ENCODE results near the gene TRIM7. TPM values are rescaled to one million over a fixed set of nuclear protein-coding genes. Genes with fewer than 3 reads are reported as not detected.
A peak's percentile ranks its signal among the peaks of the same experiment; 100 is the strongest.
"Not testable (repeated sequence)": the region's sequence is repeated elsewhere in the genome, so short reads cannot be mapped to it uniquely, and the experiment has no call there.

Gene TRIM7
- total RNA-seq, 6 experiments from 2014 or later, result 0.07 to 1.4 (median 0.26) TPM; not detected in 1

DNA sequence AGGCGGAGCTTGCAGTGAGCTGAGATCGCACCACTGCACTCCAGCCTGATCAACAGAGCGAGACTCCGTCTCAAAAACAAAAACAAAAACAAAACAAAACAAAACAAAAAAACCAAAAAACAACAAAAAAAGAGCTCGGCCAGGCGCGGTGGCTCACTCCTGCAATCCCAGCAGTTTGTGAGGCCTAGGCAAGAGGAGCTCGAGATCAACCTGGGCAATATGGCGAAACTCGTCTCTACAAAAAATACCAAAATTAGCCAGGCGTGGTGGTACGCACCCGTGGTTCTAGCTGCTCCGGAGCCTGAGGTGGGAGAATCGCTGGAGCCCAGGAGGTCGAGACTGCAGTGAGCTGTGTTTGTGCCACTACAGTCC, 20.2 kb downstream of the TRIM7 start:
- peaks cover 0 to 12% (median 0%) of the 10 kb centered on the region in 4 donors for H3K4me1 ChIP-seq
- H3K4me3 ChIP-seq, result no peak overlapping the region
- WGBS (ENCODE audit: insufficient coverage, low coverage, low lambda C conversion rate, missing lambda C conversion rate), result 94% methylated on average over 14 of the region's 16 CpGs

DNA sequence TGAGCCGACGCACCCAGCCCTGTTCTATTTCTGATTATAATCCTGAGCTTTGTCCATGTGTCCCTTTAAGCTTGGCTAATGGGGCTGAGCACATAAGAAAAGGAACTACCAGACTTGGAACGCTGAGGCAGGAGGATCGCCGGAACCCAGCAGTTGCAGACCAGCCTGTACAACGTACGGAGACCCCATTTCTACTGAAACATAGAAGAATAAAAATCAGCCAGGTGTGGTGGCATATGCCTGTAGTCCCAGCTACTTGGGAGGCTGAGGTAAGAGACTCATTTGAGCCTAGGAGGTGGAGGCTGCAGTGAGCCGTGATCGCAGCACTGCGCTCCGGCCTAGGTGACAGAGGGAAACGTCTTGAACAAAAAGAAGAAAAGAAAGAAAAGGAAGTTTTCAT, 22.3 kb downstream of the TRIM7 start:
- TF ChIP-seq, protein P1, sequence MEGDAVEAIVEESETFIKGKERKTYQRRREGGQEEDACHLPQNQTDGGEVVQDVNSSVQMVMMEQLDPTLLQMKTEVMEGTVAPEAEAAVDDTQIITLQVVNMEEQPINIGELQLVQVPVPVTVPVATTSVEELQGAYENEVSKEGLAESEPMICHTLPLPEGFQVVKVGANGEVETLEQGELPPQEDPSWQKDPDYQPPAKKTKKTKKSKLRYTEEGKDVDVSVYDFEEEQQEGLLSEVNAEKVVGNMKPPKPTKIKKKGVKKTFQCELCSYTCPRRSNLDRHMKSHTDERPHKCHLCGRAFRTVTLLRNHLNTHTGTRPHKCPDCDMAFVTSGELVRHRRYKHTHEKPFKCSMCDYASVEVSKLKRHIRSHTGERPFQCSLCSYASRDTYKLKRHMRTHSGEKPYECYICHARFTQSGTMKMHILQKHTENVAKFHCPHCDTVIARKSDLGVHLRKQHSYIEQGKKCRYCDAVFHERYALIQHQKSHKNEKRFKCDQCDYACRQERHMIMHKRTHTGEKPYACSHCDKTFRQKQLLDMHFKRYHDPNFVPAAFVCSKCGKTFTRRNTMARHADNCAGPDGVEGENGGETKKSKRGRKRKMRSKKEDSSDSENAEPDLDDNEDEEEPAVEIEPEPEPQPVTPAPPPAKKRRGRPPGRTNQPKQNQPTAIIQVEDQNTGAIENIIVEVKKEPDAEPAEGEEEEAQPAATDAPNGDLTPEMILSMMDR (IDR thresholded peaks at IDR 0.05), result no peak
- TF ChIP-seq POLR2A (IDR thresholded peaks at IDR 0.05), result no peak
- DNase-seq, result no peak
- Histone ChIP-seq H3K4me1 (peaks cover 0 to 7% (median 0%) of the 10 kb centered on the region in 4 donors), H3K9me3 (no peaks in the 10 kb centered on the region), H3K27ac (no peak overlapping the region), H3K36me3 (no peaks in the 10 kb centered on the region), H3K4me3 (no peak overlapping the region), H3K27me3 (no peaks in the 10 kb centered on the region)
- WGBS (ENCODE audit: insufficient coverage, low coverage, low lambda C conversion rate, missing lambda C conversion rate), result 69% methylated on average over 8 of the region's 12 CpGs
- no peak for ATAC-seq
- intact Hi-C loops (cut with DNase I), result no loop called here

More for the DNA sequence above, 20.2 kb downstream of the TRIM7 start:
- TF ChIP-seq, protein P1 (IDR thresholded peaks at IDR 0.05), result no peak
- no peak for TF ChIP-seq POLR2A (IDR thresholded peaks at IDR 0.05)
- ATAC-seq (no peak), DNase-seq (no peak)
- Histone ChIP-seq H3K9me3 (no peaks in the 10 kb centered on the region), H3K27ac (no peak overlapping the region), H3K36me3 (no peaks in the 10 kb centered on the region), H3K27me3 (no peaks in the 10 kb centered on the region)
- intact Hi-C loops (cut with DNase I), result no loop called here

DNA sequence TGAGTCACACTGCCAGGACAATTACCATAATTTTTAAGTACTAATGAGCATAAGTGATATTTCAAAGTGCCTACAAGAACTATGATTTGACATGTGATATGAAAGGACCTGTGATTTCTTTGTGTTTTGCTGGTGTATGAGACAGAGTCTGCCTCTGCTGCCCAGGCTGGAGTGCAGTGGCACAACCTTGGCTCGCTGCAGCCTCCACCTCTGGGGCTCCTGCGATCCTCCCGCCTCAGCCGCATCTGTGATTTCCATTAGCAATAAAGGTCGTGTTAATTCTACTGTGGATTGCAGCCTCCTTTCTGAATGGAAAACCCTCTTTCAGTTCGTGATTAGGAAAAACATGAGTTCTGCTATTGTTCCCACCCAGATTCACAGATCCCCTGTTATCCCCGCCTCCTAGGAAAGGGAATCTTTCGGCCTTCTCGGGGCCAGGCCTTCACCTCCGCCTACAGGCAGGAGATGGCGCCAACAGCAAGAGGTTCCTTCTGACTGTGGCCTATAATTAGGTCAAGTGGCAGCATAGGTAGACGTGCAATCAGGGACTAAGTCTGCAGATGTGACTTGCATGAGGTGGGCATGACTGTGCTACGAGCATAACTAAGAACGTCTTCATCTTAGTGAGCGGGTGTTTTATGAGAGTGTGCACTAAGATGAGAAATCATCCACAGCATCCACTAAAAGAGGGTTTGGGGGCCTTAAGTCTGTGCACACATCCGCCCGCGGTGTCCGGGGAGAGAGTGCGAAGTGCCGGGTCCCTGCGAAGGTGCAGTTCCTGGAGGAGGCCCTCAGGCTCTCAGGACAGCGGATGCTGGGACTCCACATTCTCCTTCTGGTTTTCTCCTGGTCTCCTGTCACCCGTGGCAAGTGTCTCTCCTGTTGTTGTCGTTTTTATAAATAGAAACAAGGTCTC, 23.1 kb downstream of the TRIM7 start:
- 34% methylated on average over 12 of the region's 25 CpGs for WGBS (ENCODE audit: insufficient coverage, low coverage, low lambda C conversion rate, missing lambda C conversion rate)
- Histone ChIP-seq H3K4me3 (no peak overlapping the region), H3K27ac (no peak overlapping the region), H3K36me3 (no peaks in the 10 kb centered on the region), H3K4me1 (peaks cover 0 to 7% (median 0%) of the 10 kb centered on the region in 4 donors), H3K9me3 (no peaks in the 10 kb centered on the region), H3K27me3 (no peaks in the 10 kb centered on the region)
- DNase-seq (peak in 1 of 3 donors; percentile 72), ATAC-seq (peak; percentile 79 to 91 (median 88))
- intact Hi-C loops (cut with DNase I), result no loop called here
- TF ChIP-seq, protein P1 (IDR thresholded peaks at IDR 0.05), result peak; percentile 71 to 80 (median 73)
- no peak for TF ChIP-seq POLR2A (IDR thresholded peaks at IDR 0.05)

DNA sequence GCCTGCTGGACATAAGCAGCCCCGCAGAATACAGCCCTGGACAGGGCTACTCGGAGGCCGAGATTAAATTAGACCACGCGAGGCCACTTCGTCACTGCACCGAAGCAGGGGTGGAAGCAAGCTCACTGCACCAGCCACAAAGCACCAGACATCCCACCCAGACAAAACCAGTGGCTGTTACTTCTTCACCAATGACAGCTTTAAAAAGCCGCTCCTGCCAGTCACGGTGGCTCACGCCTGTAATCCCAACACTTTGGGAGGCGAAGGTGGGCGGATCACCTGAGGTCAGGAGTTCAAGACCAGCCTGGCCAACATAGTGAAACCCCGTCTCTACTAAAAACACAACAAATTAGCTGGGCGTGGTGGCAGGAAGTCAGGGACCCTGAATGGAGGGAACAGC, 27.4 kb downstream of the TRIM7 start:
- H3K4me3 ChIP-seq; ATAC-seq; DNase-seq; H3K9me3 ChIP-seq; intact Hi-C loops (cut with DNase I); H3K36me3 ChIP-seq; H3K27me3 ChIP-seq; H3K27ac ChIP-seq; H3K4me1 ChIP-seq: not testable (repeated sequence)
- WGBS (ENCODE audit: insufficient coverage, low coverage, low lambda C conversion rate, missing lambda C conversion rate), result 50% methylated on average over 9 of the region's 14 CpGs

DNA sequence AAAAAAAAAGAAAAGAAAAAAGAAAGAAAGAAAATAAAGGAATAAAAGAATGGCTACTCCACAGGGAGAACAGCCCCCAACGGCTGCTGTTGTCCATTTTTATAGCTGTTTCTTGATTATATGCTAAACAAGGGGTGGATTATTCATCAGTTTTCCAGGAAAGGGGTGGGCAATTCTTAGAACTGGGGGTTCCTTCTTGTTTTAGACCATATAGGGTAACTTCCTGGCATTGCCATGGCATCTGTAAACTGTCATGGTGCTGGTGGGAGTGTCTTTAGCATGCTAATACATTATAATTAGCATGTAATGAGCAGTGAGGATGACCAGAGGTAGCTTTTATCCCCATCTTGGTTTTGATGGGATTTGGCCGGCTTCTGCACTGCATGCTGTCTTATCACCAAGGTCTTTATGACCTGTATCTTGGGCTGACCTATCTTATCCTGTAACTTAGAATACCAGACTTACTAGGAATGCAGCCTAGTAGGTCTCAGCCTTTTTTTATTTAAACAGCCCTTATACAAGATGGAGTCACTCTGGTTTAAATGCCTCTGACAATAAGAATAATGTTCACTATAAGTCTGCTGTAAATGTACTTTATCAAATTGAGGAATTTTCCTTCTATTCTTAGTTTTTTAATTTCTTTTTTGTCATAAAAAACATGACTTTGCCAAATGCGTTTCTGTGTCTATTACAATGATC, 28.6 kb downstream of the TRIM7 start:
- intact Hi-C loops (cut with DNase I), result no loop called here
- WGBS (ENCODE audit: insufficient coverage, low coverage, low lambda C conversion rate, missing lambda C conversion rate), result 73% methylated on average over 3 of the region's 3 CpGs
- Histone ChIP-seq H3K27me3 (peaks cover 0 to 6% of the 10 kb centered on the region in 2 donors), H3K36me3 (no peaks in the 10 kb centered on the region), H3K4me1 (no peaks in the 10 kb centered on the region), H3K4me3 (no peak overlapping the region), H3K9me3 (no peaks in the 10 kb centered on the region), H3K27ac (no peak overlapping the region)
- ATAC-seq (no peak), DNase-seq (no peak)
- TF ChIP-seq, protein P1 (IDR thresholded peaks at IDR 0.05), result no peak
- TF ChIP-seq POLR2A (IDR thresholded peaks at IDR 0.05), result no peak
